Measurements from ENCODE around the gene ARG2.

GRCh38 chr14:67609642-67610310 lies 9.9 kb upstream of the ARG2 start:
- TF ChIP-seq EZH2 (IDR thresholded peaks at IDR 0.05; ENCODE audit: borderline replicate concordance, insufficient read depth, low read length, poor library complexity, severe bottlenecking) (no peak), POLR2AphosphoS5 (IDR thresholded peaks at IDR 0.05) (no peak), EP300 (conservative IDR thresholded peaks at IDR 0.05; ENCODE audit: poor library complexity, severe bottlenecking) (no peak), CTCF (IDR thresholded peaks at IDR 0.05; ENCODE audit: poor library complexity, severe bottlenecking) (no peak), REST (IDR thresholded peaks at IDR 0.05; ENCODE audit: borderline replicate concordance) (no peak), RAD21 (conservative IDR thresholded peaks at IDR 0.05) (no peak), SMC3 (conservative IDR thresholded peaks at IDR 0.05; ENCODE audit: poor library complexity) (no peak), TAF1 (IDR thresholded peaks at IDR 0.05; ENCODE audit: low read depth) (no peak)

Data from neural cell (in vitro differentiated cells).